Stimulated activated naive CD4-positive, alpha-beta T cell (primary cell): ENCODE data around the gene RPS6KA2.

Experiments
- DNase-seq, 6 experiments: peaks; one replicate each; lab custom pipeline; 2025; lab: John Stamatoyannopoulos, UW

RPS6KA2 gene

DNA sequence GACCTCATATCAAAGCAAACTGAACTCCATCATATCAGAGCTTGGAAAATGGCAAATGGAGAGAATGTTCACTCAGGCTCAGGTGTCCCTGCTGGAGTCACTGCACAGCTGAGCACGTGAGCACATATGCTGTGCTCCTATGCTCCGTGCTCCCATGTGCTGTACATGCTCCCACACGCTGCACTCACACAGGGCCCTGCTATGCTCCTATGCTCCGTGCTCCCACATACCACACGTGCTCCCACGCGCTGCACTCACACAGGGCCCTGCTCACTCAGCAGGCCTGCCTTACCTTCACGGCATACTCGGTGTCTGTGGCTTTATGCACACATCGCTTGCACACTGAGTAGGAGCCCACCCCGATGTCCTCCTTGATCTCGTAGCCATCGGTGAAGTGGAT, 178.6 kb downstream of the RPS6KA2 start:
- no peak for DNase-seq

DNA sequence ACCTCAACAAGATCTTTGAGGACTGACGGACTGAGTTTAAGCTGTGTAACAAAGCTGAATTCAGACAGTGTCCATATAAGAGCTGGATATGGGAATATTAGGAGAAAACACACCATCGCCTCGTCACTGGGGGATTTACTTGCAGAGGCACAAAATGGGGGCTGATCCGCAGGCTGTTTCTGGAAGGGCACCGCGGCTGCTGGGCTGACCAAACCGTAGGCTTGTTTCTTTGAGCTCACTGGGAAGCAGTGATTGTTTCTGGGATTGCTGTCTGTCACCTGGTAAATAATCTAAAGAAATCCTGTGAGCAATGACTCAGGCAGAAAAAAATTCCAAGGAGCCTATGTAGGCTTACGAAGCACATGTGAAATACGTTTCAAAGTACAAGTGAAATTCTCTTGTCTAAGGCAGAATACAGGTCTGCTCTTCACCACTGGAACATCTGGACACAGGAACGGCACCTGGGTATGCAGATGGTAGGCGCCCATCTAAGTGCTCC, 180.4 kb downstream of the RPS6KA2 start:
- DNase-seq, result no peak

DNA sequence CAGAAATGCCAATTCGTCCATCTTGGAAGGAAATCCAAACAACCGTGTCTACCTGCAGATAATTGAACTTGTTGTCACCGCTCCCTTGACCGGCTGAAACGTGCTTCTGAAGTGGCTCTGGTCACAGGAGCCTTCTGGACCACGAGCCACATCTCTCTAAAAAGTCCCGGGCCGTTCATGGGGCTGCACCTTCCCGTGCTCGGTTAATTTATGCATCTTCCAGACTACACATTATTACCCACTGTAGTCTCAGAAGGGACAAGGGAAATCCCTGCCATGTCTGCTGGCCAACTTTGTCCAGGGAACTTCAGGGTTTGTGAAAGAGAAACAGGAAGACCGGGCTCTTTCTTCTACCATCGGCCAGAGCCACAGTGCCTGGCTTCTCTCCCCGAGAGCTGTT, 180.9 kb downstream of the RPS6KA2 start:
- DNase-seq, result no peak

DNA sequence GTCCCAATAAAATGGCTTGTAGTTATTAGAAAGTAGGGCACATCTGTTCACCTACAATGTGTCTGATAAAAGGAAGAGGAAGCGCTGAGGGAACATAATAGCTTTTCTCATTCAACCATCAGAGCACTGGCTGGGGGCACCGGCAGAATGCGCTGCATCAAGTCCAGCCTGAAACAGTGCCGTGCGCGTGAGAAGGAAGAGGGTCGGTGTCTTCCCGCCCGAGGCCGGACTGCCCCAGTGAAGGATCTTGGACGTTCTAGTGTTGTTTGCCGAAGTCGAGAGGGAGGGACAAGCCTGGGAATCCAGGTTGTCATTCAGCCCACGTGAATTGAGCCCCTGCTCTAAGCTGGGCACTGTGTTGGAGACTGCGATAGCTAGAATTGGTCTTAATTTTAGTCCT, 182.6 kb downstream of the RPS6KA2 start:
- no peak for DNase-seq

DNA sequence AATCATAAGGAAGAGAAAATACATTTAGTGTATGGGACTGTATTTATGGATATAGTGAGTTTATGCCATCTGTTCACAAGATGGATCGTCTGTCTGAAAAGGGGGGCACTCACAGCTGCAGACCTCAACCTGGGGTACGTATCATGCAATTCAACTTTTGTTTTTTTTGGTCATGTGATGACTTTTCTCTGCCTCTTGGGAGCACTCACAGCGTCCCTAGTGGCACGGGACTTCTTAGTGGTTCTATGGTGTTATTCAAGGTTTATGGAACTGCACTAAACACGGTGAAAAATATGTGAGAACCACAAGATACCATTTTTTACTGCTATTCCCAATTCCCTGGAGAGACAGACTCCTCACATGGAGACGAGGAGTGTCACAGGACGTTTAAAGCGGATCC, 183.9 kb downstream of the RPS6KA2 start:
- no peak for DNase-seq

DNA sequence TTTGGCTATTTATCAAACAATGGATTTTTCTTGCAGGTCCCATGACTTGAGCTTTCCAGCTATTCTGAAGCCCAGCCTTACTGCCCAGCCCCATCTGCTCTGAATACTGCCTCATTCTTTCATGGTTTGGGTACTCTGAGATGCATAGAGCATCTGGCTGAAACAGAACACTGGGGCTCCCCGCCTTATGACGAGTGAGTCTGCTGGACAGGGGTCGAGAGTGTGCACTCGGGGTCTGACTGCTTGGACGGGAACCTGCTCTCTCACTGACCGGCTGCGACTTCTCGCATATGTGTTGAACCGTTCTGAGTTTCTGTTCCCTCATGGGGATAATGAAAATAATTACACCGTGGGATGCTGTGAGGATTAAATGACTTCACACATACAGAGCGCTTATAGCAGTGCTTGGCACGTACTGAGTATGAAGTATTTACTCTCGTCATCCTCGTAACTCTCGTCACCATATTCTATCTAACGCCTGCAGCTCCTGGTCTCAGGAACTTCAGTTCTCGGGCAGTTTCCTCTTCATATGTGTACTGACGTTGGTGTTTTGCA, 184.8 kb downstream of the RPS6KA2 start:
- DNase-seq, result no peak

DNA sequence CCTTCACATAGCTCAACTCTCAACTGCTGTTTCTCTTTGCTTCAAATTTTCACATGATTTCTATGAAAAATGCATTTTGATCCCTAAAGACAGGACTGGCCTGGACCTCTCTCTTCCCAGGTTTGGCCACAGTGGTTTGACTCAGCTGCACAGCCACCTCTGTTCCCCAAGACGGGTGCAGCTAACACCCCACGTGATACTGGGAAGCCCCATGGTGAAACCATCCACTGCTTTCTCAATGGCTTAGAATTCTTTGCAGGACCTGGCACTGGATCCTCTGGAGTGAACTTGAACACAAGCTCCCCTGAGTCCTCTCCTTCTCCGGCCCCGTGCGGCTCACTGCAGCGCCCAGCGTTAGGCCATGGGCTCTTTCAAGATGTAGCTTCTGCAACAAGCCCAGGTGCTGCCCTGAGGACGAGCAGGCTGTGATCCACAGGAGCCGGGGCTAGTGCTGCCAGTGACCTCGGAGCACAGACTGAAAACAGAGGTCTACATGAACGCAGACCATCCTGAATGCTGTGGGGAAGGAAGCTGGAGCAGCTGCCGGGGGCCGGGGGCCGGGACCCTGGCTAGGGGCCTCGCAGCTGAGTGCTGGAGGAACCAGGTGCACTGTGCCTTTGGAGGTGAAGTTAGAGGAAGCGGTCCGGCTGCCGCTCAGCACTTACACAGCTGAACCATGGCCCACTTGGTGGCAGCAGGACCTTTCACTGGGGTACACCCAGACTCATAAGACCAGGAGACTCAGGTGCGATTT, 185.5 kb downstream of the RPS6KA2 start:
- DNase-seq, result no peak

DNA sequence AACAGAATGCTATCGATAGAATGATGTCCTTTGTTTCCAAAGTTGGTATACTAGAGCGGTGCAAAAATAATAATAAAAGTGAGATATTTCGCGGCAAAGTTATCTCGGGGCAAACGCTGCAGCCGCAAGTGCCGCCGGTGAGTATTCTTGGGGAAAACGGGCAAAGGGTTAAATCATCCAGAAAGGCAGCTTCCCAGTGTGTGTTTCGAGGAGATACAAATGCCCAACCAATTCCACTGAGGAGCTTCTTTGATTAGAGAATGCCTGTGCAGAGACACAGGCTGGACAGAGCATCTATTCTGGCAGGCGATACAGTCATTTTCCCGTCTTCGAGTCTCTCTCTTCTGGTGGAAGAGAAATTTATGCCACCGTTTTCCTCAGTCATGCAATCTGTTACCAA, 186.3 kb downstream of the RPS6KA2 start:
- no peak for DNase-seq

DNA sequence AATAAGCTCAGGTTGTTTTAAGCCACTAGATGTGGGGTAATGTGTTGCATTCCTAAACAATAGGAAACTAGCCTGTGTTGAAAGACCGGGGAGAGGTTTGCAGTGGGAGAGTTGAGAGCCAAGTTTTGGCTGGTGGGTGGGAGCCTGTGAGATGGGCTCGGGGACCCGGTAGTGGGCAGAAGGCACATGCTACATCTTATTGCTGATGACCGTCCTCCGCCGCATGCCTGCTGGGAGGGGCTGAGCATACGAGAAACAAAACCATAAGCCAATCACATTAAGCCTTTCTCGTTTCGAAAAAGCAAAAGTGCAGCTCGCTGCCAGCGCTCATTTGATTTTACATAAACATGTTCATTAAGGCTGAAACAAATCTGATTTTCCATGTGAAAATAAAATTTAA, 186.9 kb downstream of the RPS6KA2 start:
- DNase-seq, result no peak

DNA sequence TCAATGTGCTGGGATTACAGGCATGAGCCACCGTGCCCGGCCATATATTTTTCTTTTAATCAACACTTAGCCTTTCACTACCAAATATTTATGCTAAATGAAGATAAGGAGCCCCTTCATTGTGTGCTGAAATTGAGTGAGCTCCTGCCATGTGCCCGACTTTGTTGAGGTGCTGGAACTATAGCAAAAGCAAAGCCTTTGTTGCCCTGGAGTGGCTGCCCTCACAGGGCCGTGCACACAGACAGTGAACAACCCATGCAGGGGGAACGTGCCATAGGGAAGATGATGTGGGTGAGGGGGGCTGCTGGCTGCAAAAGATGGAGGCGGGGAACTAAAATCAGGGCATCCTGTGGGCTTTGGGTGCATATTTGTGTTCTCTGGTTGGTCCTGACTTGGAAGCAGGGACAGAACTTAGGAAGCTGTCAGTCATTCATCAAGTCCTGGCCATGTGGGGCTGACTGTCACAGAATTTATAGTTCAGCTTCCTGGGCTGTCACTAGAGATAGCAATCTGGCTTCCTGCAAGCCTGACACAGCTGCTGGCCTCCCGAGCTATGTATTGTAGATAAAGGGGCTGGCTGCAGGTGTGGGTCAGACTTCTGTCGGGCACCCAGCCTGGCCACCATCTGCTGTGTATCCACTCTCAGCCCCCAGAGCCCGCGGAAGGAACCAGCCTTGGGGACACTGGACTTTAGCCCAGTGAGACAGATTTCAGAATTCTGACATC, 187.5 kb downstream of the RPS6KA2 start:
- DNase-seq, result peak in 1 of 6 experiments; percentile 3

DNA sequence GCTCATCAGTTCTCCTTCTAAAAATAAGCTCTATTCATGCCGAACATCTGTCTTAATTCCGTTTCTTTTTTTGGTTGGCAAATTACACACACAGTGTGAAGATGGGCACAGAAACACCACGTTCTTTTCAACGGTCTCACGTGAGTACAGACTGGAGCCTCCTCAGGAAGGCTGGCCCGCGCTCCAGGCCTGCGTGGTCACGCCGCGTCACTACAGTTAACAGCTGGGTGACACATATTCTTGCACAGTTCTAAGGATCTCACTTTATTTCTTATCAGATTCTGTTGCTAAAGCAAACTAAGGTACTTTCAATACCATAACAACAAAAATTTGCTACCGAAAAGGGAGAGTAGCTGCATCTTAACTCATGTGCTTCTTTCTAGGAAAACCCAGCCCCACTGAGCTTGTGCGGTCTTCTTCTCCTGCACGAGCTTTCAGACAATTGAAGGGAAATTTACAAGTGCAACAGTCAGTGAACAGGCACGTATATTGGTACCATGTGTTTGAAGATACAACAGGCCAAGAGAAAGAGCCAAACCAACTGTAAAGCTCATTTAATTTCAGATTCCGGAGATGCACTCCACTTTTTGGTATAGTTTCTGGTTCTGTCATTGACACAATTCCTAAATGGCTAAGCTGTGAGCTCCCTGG, 188.7 kb downstream of the RPS6KA2 start:
- DNase-seq, result no peak

DNA sequence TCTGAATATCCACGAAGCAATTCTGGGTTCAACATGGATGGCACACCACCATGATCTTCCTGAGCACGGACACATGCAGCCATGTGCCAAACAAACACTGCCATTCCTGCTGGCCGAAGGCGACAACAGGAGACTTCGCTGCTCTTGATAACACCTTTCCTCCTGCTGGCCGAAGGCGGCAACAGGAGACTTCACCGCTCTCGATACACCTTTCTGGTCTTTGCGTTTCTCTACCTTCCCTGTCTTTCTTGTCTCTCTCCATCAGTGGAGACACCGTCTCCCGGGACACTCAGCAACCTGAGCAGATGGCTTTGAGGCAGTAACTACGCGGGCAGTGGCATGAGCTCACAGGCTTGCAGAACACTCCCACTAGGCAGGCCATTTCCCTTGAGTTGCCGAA, 189.4 kb downstream of the RPS6KA2 start:
- no peak for DNase-seq

DNA sequence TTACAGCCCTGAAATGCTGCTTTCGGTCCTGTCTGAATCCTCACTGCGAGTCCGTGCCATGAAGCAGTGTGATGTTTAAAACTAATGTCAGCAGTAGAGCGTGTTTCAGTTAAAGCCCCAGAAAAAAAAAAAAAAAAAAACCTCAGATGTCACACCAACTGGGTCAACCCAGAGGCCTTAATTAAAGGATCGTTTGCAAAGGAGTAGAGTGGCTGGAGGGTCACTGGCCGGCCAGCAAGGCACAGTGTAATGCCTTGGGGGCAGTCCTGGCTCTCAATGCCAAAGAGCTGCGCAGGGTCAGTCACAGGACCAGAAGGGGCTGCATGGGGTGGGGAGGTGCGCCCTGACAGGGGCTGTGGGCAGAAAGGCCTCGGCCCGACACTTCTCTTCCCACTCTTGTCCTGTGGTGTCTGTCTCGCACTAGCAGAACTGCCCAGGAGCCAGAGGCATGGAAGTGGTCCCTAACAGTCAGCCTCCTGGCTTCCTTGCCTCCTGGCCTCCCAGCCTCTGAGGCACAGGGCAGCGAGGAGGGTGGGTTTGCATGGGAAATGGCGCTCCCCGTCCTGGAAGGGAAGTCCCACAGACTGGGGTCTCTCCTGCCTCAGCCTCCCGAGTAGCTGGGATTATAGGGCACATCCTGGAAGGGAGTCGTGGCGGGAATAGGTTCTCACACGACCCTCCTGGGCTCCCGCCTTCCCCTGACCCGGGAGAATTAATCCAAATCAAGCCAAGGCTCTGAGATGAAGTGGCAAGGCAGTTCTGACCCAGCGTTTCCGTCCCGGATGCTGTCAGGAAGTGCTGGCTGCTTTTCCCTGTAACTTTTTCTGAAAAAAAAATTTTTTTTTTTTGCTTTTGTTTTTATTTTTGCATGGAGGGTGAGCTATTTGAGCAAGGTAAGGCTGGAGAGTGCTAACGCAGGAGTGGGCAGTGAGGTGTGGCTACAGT, 190.6 kb downstream of the RPS6KA2 start:
- no peak for DNase-seq

DNA sequence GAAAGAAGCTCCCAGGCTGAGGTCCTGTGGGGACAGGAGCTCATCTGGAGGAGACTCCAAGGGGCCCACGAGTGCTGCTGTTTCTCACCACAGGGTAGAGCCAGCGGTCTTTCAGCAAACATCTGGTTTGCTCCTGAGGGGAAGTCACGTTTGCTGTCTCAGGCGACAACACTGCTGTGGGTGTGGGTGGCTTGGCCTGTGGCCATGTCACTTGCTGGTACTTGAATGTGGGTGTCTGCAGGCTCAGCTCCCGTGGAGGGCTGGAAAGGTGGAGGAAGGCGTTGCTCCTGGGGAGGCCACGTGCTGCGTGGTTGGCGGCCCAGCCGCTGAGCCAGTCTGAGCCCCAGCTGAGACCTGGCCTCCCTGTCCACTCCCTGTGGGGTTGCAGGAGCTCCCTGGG, 191.5 kb downstream of the RPS6KA2 start:
- DNase-seq, result peak in 2 of 6 experiments; percentile 26 to 45

DNA sequence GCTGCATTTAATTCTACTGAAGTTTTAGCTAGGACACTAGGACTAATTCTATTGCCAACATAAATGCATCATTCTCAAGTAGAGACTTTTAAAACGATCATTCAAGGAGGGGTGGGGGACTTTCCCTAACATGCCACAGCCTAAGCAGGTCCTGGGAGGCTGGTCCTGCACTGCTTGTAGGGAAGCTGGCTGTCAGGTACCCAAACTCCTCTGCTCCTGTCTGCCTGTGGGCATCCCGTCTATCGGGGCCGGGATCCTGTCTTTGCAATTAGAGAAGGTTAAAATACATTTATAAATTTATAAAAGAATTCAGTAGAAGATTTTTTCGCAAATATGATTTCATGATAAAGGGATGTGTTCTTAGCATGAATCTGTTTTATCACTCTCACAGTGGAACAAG, 192.7 kb downstream of the RPS6KA2 start:
- no peak for DNase-seq

DNA sequence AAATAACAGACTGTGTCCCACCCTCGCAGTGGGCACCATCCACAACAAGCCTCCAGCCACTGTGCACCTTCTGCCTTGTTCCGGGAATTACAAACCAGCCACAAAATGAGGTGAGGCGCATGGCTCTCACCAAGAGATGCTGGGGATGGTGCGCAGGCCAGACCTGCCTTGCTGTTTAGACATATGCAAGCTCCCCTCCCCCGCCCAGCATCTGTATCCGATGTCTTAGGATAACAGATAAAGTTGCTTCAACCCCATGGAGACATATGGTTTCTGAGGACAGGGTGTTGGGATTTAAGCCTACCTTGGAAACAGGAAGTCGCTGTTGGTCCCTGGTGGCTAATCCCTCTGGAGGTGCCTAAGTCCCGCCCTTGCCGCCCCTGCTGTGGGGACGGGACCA, 194.0 kb downstream of the RPS6KA2 start:
- no peak for DNase-seq

DNA sequence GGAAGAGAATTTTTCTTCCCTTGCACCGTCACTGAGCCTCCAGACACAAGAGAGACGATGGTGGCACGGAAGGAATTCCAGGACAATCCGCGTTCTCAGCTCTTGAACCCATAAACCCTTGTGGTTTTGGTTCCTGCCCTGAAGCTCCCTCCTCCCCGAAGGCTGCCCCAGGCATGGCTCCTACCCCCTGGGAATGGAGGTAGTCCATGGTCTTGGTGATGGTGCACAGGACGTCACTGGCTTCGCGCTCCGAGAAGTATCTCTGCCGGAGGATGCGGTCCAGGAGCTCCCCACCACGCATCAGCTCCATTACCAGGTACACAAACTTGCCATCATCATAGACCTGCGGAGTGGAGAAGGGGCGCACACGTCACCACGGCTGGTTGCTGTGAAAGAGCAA, 196.8 kb downstream of the RPS6KA2 start:
- no peak for DNase-seq

DNA sequence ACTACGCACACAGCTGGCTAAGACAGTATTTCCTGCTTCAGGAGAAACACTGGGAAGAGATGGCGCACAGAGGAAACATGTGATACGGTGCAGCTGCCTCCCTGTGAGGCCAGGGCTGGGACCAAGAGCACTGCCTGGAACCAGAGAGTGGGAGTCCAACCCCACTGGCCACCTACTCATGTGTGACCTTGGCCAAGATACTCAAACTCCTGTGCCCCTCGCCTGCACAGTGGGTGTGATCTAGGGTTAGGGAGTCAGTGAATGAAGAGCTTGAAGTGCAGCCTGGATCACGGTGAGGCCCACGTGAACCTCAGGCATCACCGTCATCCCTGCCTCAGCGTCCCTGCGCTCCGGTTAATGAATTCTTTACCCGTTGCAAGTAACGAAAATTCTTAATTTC, 202.6 kb downstream of the RPS6KA2 start:
- no peak for DNase-seq

DNA sequence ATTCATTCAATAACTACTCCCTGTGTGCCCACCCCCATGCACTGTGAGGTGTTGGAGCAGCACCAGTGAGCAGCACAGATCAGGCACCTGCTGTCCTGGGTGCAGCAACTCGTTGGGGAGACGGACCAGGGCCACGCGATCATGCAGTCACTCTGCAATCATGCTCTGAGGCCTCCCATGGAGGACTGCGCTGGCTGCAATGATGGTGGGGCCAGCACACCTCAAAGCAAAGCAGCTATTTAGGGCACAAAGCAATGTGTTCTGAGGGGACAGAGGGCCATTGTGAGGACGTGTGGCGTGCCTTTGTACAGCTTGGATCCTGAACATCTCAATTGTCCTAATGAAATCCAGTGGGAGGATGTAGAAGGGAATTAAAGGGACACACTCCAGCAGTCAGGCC, 203.3 kb downstream of the RPS6KA2 start:
- no peak for DNase-seq

DNA sequence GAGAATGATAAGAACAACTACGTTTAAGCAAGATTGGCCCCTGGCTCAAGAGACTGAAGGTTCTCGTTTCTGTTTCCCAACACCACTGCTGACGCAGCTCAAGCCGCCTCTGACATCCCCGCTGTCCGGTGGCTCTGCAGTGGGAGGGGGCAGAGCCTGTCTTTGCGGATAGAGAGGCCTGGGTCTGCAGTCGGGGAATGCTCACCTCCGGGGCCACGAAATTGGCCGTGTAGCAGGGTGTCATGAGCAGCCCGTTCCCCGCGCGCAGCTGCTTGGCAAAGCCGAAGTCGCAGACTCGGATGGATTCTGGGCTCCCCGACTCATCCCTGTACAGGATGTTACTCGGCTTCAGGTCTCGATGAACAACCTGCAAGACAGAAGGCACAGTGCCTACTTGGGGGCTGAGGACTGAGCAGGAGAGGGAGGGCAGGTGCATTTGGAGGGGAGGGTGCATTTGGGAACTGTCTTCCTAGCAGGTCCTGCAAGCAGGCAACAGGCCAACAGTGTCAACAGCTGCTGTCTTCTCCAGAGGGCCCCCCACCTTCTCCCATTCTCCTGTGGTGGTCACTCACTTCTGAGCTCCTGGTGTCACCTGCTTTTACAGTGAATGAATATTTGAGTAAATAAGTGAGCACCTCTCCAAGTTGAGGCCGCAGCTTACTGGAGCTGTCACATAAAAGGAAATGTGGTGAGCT, 203.9 kb downstream of the RPS6KA2 start:
- no peak for DNase-seq
